Measurements from ENCODE around the gene SEMA5A.

SEMA5A gene

DNA sequence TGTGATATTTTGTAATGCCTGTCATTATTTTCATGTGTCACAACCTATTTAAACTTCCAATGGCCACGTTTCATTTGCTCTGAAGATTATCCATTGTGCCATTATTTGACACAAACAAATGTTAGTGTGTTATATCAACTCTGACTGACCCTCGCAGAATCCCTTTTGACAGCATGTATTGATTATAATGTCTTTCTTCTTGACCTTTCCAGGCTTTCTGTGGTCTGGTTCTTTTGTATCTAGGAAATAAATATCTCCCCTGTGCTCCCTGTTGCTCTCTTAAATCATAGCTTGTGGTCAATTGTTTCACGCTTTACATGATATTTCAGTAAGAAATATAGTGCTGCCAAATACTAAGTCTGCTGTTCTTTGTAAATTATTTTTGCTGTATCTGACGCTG lies 442.6 kb downstream of the SEMA5A start:
- H3K9me3 ChIP-seq (ENCODE audit: control insufficient read depth in 2 of 2, low read length in 2 of 2), result no peaks in the 10 kb centered on the region
- H3K36me3 ChIP-seq (ENCODE audit: control insufficient read depth in 2 of 2, insufficient read depth in 2 of 2, low read length in 2 of 2), result peaks cover 4 to 7% of the 10 kb centered on the region in 2 donors
- H3K4me3 ChIP-seq (ENCODE audit: low read length in 2 of 2), result no peak overlapping the region
- H3K27me3 ChIP-seq (ENCODE audit: control insufficient read depth in 2 of 2, insufficient read depth in 2 of 2, low read length in 2 of 2), result no peaks in the 10 kb centered on the region
- no peak overlapping the region for H3K9ac ChIP-seq (ENCODE audit: low read depth in 1 of 2, low read length in 2 of 2)
- no peaks in the 10 kb centered on the region for H3K4me1 ChIP-seq (ENCODE audit: control insufficient read depth in 2 of 2, insufficient read depth in 2 of 2, low read length in 2 of 2)
- no peak overlapping the region for H3K27ac ChIP-seq (ENCODE audit: low read depth in 2 of 2, low read length in 2 of 2)

DNA sequence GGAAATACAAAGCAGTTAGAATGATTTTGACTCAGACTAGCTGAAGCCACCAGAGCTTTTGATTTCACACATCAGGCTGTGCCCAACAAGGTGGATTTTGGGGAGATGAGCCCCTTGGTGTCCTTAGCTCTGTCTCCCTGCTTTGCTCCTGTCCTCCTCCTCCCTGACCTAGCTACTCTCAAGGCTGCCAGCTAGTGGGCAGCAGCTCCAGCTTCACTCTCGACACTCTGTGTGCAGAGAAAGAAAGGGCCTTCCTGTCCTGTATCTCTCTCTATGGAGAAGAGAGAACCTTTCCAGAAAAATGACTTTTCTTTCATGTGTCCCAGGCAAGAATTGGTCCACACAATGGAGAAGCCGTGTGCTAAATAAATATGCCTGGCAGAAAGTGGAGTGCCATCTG lies 446.2 kb downstream of the SEMA5A start:
- Histone ChIP-seq H3K36me3 (ENCODE audit: control insufficient read depth in 2 of 2, insufficient read depth in 2 of 2, low read length in 2 of 2) (no peaks in the 10 kb centered on the region), H3K4me3 (ENCODE audit: low read length in 2 of 2) (no peak overlapping the region), H3K27ac (ENCODE audit: low read depth in 2 of 2, low read length in 2 of 2) (no peak overlapping the region), H3K27me3 (ENCODE audit: control insufficient read depth in 2 of 2, insufficient read depth in 2 of 2, low read length in 2 of 2) (no peaks in the 10 kb centered on the region), H3K9me3 (ENCODE audit: control insufficient read depth in 2 of 2, low read length in 2 of 2) (no peaks in the 10 kb centered on the region), H3K4me1 (ENCODE audit: control insufficient read depth in 2 of 2, insufficient read depth in 2 of 2, low read length in 2 of 2) (no peaks in the 10 kb centered on the region), H3K9ac (ENCODE audit: low read depth in 1 of 2, low read length in 2 of 2) (no peak overlapping the region)

DNA sequence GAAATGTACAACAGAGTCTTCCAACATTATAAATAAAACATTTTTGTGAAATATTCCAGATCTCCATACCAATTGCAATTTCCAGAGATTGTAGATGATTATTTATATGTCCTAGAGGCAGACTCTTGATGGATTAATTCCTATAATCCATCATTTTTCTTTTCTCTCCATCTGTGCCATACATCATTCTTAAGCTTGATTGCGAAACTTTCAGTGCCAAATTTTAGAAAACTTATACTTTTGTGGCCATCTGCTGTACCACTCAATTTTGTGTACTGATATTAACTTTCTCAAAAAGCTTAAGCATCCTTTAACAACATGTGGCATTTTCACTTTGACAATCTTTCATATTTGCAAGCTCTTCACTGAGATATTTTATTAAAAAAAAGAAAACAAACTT lies 446.9 kb downstream of the SEMA5A start:
- Histone ChIP-seq H3K27ac (ENCODE audit: low read depth in 2 of 2, low read length in 2 of 2) (no peak overlapping the region), H3K9me3 (ENCODE audit: control insufficient read depth in 2 of 2, low read length in 2 of 2) (no peaks in the 10 kb centered on the region), H3K4me3 (ENCODE audit: low read length in 2 of 2) (no peak overlapping the region), H3K36me3 (ENCODE audit: control insufficient read depth in 2 of 2, insufficient read depth in 2 of 2, low read length in 2 of 2) (no peaks in the 10 kb centered on the region), H3K9ac (ENCODE audit: low read depth in 1 of 2, low read length in 2 of 2) (no peak overlapping the region), H3K4me1 (ENCODE audit: control insufficient read depth in 2 of 2, insufficient read depth in 2 of 2, low read length in 2 of 2) (no peaks in the 10 kb centered on the region), H3K27me3 (ENCODE audit: control insufficient read depth in 2 of 2, insufficient read depth in 2 of 2, low read length in 2 of 2) (no peaks in the 10 kb centered on the region)

DNA sequence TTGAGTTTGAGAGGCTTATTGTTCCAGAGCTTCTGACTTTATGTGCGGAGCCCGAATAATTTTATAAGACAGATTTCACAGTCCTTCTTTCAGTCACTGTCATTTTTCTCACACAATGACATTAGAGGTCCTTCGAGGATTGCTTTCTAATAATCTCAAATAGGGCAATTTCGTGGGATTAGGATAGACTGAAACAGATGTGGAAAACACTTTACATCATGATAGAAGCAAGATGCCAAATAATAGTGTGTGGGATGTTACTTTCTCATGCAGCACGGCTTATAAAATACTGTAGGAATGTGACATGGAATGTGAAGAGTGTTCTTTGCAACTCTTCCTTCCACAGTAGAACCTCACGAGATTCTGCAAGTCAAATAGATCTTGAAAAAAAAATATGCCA lies 451.3 kb downstream of the SEMA5A start:
- no peak overlapping the region for H3K4me3 ChIP-seq (ENCODE audit: low read length in 2 of 2)
- H3K27ac ChIP-seq (ENCODE audit: low read depth in 2 of 2, low read length in 2 of 2), result no peak overlapping the region
- no peak overlapping the region for H3K9ac ChIP-seq (ENCODE audit: low read depth in 1 of 2, low read length in 2 of 2)
- H3K9me3 ChIP-seq (ENCODE audit: control insufficient read depth in 2 of 2, low read length in 2 of 2), result no peaks in the 10 kb centered on the region
- H3K27me3 ChIP-seq (ENCODE audit: control insufficient read depth in 2 of 2, insufficient read depth in 2 of 2, low read length in 2 of 2), result no peaks in the 10 kb centered on the region
- no peaks in the 10 kb centered on the region for H3K4me1 ChIP-seq (ENCODE audit: control insufficient read depth in 2 of 2, insufficient read depth in 2 of 2, low read length in 2 of 2)
- H3K36me3 ChIP-seq (ENCODE audit: control insufficient read depth in 2 of 2, insufficient read depth in 2 of 2, low read length in 2 of 2), result no peaks in the 10 kb centered on the region

DNA sequence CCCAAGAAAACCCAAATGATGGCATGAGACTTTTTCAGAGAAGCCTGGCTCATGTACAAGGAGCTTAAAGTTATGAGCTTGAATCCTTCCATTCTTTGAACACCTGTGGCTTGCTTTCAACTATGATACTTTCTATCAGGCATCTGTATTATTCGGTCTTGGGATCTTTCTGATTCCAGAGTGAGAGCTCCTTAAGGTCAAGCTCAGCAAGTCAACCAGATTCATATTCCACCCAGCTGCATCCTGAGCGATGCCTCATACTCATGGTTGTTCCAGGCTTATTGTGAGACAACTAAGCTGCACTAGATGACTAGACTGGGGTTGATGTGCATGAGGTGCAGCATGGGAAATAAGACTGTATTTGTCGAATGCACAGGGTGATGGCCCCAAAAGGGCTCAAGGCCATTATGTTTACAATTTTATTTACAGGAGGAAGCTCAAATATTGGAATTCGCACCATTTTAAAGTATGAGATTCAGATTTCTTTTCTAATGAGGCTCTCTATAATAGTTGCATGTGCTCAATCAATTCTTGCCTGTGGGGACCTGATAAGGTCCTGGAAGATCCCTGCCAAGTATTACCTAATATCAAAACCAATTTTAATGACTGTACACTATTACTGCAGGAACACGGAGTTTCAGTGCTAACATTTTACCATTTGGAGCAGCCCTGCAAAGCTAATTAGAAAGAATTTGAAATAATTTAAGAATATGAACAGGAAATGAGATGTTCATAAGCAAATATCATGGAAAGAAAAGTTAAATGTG lies 453.8 kb downstream of the SEMA5A start:
- Histone ChIP-seq H3K27me3 (ENCODE audit: control insufficient read depth in 2 of 2, insufficient read depth in 2 of 2, low read length in 2 of 2) (no peaks in the 10 kb centered on the region), H3K27ac (ENCODE audit: low read depth in 2 of 2, low read length in 2 of 2) (no peak overlapping the region), H3K4me3 (ENCODE audit: low read length in 2 of 2) (no peak overlapping the region), H3K9me3 (ENCODE audit: control insufficient read depth in 2 of 2, low read length in 2 of 2) (no peaks in the 10 kb centered on the region), H3K9ac (ENCODE audit: low read depth in 1 of 2, low read length in 2 of 2) (no peak overlapping the region), H3K4me1 (ENCODE audit: control insufficient read depth in 2 of 2, insufficient read depth in 2 of 2, low read length in 2 of 2) (no peaks in the 10 kb centered on the region), H3K36me3 (ENCODE audit: control insufficient read depth in 2 of 2, insufficient read depth in 2 of 2, low read length in 2 of 2) (no peaks in the 10 kb centered on the region)

DNA sequence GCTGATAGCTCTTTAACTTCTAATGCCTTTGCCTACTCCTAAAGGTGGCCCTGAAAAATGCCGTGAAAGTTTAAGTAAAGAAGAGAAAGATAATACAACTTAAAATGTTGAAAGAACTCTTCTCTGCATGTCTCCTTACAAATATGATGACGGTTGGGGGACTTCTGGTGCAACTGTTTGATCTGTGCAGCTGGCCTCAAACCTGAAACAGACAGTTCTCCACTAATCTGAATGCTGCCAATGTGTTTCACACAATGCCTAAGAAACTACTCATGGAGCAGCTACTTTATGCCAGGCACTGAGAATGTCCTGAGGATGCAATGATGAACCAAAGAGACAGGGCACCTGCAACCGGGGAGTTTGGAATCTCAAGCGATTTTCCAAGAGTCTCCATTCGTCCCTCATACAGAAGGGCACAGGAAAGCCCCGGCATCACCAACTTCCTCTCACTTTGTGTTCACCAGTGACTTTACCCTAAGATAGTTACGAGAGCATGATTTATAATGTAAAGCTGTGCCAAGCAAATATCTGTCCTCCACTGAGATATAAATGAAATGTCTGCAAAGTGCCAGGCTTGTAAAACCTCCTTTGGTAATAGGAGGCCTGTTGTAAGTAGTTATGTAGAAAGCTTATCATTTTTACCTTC lies 455.4 kb downstream of the SEMA5A start:
- Histone ChIP-seq H3K27me3 (ENCODE audit: control insufficient read depth in 2 of 2, insufficient read depth in 2 of 2, low read length in 2 of 2) (no peaks in the 10 kb centered on the region), H3K36me3 (ENCODE audit: control insufficient read depth in 2 of 2, insufficient read depth in 2 of 2, low read length in 2 of 2) (no peaks in the 10 kb centered on the region), H3K4me3 (ENCODE audit: low read length in 2 of 2) (no peak overlapping the region), H3K27ac (ENCODE audit: low read depth in 2 of 2, low read length in 2 of 2) (no peak overlapping the region), H3K4me1 (ENCODE audit: control insufficient read depth in 2 of 2, insufficient read depth in 2 of 2, low read length in 2 of 2) (no peaks in the 10 kb centered on the region), H3K9ac (ENCODE audit: low read depth in 1 of 2, low read length in 2 of 2) (no peak overlapping the region), H3K9me3 (ENCODE audit: control insufficient read depth in 2 of 2, low read length in 2 of 2) (no peaks in the 10 kb centered on the region)

DNA sequence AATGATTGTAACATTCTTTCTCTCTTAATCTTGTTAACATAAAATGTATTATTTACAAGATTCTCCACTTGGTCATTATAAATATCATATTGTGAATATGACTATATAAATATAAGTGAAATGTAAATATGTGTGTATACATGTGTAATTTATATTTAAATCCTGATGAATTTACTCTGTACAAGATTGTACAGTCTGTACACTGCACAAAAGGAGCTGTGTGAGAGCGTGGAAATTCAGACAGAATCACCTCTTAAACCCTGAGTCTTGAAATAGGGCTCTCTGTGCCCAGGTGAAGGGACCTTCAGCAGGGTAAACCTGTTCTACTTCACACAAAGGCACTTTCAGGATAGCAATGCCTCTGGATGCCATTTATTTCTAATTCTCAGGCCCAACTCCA lies 456.0 kb downstream of the SEMA5A start:
- Histone ChIP-seq H3K4me1 (ENCODE audit: control insufficient read depth in 2 of 2, insufficient read depth in 2 of 2, low read length in 2 of 2) (no peaks in the 10 kb centered on the region), H3K9ac (ENCODE audit: low read depth in 1 of 2, low read length in 2 of 2) (no peak overlapping the region), H3K4me3 (ENCODE audit: low read length in 2 of 2) (no peak overlapping the region), H3K9me3 (ENCODE audit: control insufficient read depth in 2 of 2, low read length in 2 of 2) (no peaks in the 10 kb centered on the region), H3K27me3 (ENCODE audit: control insufficient read depth in 2 of 2, insufficient read depth in 2 of 2, low read length in 2 of 2) (no peaks in the 10 kb centered on the region), H3K36me3 (ENCODE audit: control insufficient read depth in 2 of 2, insufficient read depth in 2 of 2, low read length in 2 of 2) (no peaks in the 10 kb centered on the region), H3K27ac (ENCODE audit: low read depth in 2 of 2, low read length in 2 of 2) (no peak overlapping the region)

DNA sequence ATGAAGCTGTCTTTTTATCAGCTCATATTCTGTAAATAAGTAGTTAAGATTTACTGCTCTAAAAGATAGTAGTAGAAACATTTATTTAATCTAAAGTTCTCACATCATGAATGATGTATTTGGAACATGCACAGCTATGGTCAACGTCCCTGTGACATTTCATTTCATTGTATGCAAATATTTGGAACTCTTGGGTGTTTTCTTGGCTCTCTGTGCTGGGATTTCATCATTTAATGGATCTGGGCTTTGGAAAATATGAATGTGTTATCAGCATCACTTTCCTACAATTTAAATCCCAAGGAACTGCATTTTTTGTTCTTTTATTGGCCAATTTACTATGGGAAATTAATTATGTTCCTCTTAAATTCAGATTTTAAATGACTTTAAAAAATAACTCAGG lies 462.9 kb downstream of the SEMA5A start:
- Histone ChIP-seq H3K9me3 (ENCODE audit: control insufficient read depth in 2 of 2, low read length in 2 of 2) (no peaks in the 10 kb centered on the region), H3K36me3 (ENCODE audit: control insufficient read depth in 2 of 2, insufficient read depth in 2 of 2, low read length in 2 of 2) (no peaks in the 10 kb centered on the region), H3K9ac (ENCODE audit: low read depth in 1 of 2, low read length in 2 of 2) (no peak overlapping the region), H3K4me1 (ENCODE audit: control insufficient read depth in 2 of 2, insufficient read depth in 2 of 2, low read length in 2 of 2) (no peaks in the 10 kb centered on the region), H3K27ac (ENCODE audit: low read depth in 2 of 2, low read length in 2 of 2) (no peak overlapping the region), H3K27me3 (ENCODE audit: control insufficient read depth in 2 of 2, insufficient read depth in 2 of 2, low read length in 2 of 2) (no peaks in the 10 kb centered on the region), H3K4me3 (ENCODE audit: low read length in 2 of 2) (no peak overlapping the region)

DNA sequence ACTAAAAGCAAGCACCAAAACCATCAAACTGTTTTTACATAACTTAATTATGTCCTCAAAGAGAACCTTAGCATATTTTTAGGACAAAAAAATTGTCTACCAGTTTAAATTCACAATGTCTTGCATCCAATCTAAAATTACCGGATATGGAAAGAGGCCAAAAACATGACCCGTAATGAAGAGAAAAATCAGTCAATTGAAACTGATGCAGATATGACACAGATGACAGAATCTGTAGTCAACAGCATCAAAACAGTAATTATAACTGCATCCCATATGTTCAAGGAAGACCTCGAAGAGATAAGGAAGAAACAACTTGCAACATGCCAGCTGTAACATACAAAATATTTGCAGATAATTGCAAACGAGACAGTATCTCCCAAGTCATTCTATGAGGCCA lies 473.2 kb downstream of the SEMA5A start:
- no peak overlapping the region for H3K27ac ChIP-seq (ENCODE audit: low read depth in 2 of 2, low read length in 2 of 2)
- H3K9me3 ChIP-seq (ENCODE audit: control insufficient read depth in 2 of 2, low read length in 2 of 2), result no peaks in the 10 kb centered on the region
- no peaks in the 10 kb centered on the region for H3K4me1 ChIP-seq (ENCODE audit: control insufficient read depth in 2 of 2, insufficient read depth in 2 of 2, low read length in 2 of 2)
- H3K9ac ChIP-seq (ENCODE audit: low read depth in 1 of 2, low read length in 2 of 2), result no peak overlapping the region
- H3K36me3 ChIP-seq (ENCODE audit: control insufficient read depth in 2 of 2, insufficient read depth in 2 of 2, low read length in 2 of 2), result no peaks in the 10 kb centered on the region
- no peak overlapping the region for H3K4me3 ChIP-seq (ENCODE audit: low read length in 2 of 2)
- no peaks in the 10 kb centered on the region for H3K27me3 ChIP-seq (ENCODE audit: control insufficient read depth in 2 of 2, insufficient read depth in 2 of 2, low read length in 2 of 2)

DNA sequence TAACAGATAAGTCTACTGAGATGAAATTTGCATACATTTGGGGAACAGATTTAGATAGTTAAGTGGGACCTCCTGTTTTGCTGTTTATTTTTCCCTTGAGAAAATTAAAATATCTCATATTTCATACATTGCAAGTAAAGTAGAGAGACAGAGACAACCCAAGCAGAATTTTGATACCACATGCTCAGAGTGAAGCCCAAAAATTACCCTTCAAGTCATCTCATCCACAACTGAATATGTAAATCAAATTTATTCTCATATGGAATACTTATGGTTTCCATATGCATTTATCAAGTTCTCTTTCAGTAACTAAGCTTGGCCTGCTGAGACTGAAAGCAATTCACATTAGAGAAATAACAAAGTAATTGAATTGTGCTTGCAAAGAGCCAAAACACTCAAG lies 474.4 kb downstream of the SEMA5A start:
- no peaks in the 10 kb centered on the region for H3K4me1 ChIP-seq (ENCODE audit: control insufficient read depth in 2 of 2, insufficient read depth in 2 of 2, low read length in 2 of 2)
- H3K9ac ChIP-seq (ENCODE audit: low read depth in 1 of 2, low read length in 2 of 2), result no peak overlapping the region
- no peak overlapping the region for H3K4me3 ChIP-seq (ENCODE audit: low read length in 2 of 2)
- H3K27me3 ChIP-seq (ENCODE audit: control insufficient read depth in 2 of 2, insufficient read depth in 2 of 2, low read length in 2 of 2), result no peaks in the 10 kb centered on the region
- peaks cover 0 to under 1% of the 10 kb centered on the region in 2 donors for H3K36me3 ChIP-seq (ENCODE audit: control insufficient read depth in 2 of 2, insufficient read depth in 2 of 2, low read length in 2 of 2)
- no peaks in the 10 kb centered on the region for H3K9me3 ChIP-seq (ENCODE audit: control insufficient read depth in 2 of 2, low read length in 2 of 2)
- H3K27ac ChIP-seq (ENCODE audit: low read depth in 2 of 2, low read length in 2 of 2), result no peak overlapping the region

Data from mucosa of rectum (tissue), 2 donors.